Stimulated activated CD8-positive, alpha-beta memory T cell treated with anti-CD3 and anti-CD28 coated beads, Interleukin-7, amount 100 ng/mL, for 1 hour (primary cell): ENCODE data around the gene COBL.

Experiments
- DNase-seq, 2 donors: peaks; one replicate each; pipeline ENCODE4 v3.0.0-alpha.2; 2020; ENCODE audit warnings: low read depth in 2 of 2

Gene COBL

DNA sequence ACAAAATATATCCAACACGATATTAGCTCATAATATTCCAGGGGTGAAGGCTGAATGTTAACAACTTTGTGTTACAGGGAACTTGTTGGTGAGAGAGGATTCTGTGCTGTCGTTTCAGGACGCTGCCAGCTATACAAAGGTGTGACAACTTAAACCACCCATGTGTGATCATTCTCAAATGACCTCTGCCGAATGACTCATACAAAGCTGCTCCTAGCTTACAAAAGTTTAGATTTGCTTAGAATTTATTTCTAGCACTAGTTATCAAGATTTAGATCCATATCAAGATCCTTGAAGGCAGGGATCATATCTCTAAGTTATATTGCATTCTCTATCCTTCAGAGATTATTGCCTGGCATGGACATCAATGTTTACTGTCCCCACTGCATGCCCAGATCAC is 65.3 kb downstream of the COBL start:
- no peak for DNase-seq

DNA sequence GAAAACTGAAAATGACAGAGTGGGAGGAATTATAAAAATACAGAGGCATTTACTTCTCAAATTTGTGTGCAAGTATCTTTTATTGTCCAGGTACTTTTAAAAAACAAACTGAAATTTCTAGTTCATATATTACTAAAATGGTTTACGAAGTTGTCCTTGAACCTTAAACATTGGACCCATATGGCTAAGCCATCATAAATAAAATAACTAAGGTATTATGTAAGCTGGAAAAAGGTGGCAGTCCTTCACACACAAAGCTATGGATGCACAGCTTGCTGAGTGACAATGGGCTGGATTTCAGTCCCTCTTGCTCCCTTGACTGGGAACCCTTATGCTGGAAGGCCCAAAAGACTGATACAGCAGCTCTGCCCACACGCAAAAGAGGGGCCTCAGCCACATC is 66.1 kb downstream of the COBL start:
- no peak for DNase-seq

GRCh38 chr7:51249991-51250390 is 66.6 kb downstream of the COBL start:
- no peak for DNase-seq

GRCh38 chr7:51249187-51249945 is 67.2 kb downstream of the COBL start:
- DNase-seq, result no peak

- DNase-seq, result no peak
These were observed 70.1 kb downstream of the COBL start for GRCh38 chr7:51246258-51247245.

GRCh38 chr7:51244885-51245284 is 71.7 kb downstream of the COBL start:
- no peak for DNase-seq

DNA sequence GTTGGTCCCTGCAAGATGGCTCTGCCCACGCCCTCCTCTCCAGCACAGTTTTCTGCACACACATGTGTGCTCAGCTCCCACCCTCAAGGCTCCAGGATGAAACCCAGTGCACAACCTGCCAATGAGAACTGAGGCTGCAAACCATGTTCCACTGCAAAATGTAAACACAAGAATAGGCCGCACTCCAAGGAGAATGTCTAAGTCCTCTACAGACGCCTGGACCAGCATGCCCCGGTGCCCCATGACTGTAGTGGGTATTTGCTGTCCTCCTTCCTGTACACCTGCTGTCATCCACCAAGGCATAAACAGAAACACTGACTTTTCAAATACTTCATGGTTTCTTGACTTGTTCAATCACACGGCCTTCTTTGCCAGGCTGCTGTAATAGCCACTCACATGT is 72.6 kb downstream of the COBL start:
- no peak for DNase-seq

DNA sequence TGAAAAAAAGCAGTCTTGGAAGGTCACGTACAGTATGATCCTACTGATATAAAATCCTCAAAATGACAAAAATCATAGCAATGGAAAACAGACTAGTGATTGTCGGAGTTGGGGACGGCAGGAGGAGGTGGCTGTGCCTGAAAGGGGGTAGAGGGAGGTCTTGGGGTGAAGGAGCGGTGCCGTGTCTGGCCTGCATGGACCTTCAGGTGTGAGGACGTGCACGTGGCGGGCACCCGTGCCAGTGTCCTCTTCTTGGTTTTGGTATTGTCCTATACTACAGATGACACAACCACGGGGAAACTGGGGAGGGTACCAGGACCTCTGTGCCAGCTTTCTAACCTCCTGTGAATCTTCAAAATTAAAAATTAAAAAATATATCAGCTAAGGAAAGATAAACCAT is 73.0 kb downstream of the COBL start:
- no peak for DNase-seq

- no peak for DNase-seq
These were observed 73.6 kb downstream of the COBL start for GRCh38 chr7:51242881-51243518.

DNA sequence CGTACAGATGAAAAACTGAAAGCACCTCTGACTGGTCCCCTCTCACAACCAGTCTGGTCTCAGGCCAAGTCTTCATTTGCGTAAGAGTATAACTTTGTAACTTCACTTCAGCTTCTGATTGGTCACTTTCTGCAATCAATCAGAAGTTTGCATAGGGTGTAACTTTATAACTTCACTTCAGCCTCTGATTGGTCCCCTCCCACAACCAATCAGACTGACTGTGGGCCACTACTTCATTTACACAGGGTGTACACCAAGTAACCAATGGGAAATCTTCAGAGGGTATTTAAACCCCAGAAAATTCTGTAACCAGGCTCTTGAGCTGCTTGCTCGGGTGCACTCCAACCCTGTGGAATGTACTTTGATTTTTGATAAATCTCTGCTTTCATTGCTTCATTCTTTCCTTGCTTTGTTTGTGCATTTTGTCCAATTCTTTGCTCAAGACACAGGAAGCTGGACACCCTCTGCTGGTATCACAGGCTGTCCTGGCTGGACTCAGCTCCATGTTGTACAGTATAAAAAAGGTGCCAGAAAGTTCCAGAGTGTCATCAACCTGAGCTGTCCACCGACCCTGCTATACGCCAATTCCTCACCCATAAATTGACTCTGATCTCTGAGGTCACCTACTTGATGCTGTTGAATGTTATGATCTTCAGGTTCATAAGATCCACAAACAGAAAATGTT is 74.5 kb downstream of the COBL start:
- DNase-seq, result no peak

GRCh38 chr7:51240868-51241267 is 75.7 kb downstream of the COBL start:
- DNase-seq, result no peak

- no peak for DNase-seq
These were observed 76.9 kb downstream of the COBL start for GRCh38 chr7:51239691-51240090.

DNA sequence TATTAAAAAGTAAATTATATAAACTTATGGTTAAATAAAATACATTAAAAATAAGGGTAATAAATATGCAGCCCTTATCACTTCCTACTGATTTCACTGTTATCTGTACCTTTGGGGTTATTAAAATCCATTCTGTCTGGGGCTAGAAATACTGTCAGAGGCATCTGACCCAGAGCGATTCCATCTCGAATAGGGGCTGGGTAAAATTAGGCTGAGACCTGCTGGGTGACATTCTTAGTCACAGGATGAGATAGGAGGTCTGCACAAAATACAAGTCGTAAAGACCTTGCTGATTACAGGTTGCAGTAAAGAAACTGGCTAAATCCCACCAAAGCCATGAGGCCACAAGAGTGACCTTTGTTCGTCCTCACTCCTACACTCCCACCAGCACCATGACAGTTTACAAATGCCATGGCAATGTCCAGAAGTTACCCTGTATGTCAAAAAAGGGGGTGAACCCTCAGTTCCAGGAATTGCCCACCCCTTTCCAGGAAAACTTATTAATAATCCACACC is 77.6 kb downstream of the COBL start:
- no peak for DNase-seq

DNA sequence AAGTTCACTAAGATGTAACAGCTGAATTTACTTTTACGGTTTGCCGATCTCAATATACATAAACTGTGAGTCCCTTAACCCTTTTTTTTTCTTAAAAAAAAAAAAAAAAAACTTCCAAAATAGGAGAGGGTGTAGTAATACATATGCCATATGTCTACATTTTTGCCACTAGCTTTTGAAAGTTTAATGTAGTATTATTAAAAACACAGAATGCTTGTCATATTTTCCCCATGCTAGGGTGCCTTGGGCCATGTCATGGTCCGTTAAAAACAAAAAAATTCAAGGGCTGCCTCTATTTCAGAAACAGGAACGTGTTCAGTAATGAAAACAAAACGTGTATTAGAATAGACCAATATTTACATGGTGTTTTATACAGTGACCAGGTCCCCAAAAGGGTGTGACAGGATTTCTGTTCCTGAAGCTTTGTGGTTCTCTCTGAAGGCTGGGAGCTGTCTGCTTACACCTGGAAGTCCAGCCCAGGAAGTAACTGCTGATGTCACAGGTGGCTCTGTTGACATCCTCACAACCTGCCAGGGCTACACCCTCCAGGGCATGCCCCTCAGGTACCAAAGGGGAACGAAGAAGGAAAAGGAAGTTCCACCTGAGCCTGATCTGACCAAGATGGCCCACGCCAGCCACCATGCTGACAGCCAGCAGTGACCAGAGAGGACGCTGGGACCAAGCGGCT is 79.0 kb downstream of the COBL start:
- no peak for DNase-seq

DNA sequence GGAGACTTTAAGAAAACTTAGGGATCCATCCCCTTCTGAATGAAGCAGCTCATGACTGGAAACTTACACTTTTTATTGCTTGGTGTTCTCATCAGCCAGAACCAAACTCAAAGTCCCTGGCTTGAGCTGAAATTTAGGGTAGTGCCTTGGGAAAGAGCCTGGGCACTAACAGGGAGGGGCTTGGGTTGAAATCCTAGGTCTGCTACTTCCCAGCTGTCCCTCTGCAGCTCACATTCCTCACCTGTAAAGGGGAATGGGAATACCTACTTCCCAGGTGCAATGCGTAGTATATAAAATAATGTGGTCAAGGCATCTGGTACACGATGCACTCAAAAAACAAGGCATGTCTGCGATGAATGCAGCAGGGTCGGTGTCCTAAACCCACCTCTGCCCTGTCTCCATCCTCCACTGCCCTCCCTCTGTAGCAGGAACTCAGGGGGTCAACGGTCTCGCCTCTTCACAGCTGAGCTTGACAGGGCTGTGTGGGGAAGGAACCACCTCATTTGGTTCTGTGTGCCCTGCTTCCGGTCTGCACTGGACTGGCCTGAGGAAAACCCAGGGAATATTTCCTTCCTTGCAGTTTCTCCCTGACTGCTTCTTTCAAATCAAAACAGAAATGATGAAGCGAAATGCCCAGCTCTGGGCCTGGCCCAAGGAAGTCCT is 80.0 kb downstream of the COBL start:
- no peak for DNase-seq

DNA sequence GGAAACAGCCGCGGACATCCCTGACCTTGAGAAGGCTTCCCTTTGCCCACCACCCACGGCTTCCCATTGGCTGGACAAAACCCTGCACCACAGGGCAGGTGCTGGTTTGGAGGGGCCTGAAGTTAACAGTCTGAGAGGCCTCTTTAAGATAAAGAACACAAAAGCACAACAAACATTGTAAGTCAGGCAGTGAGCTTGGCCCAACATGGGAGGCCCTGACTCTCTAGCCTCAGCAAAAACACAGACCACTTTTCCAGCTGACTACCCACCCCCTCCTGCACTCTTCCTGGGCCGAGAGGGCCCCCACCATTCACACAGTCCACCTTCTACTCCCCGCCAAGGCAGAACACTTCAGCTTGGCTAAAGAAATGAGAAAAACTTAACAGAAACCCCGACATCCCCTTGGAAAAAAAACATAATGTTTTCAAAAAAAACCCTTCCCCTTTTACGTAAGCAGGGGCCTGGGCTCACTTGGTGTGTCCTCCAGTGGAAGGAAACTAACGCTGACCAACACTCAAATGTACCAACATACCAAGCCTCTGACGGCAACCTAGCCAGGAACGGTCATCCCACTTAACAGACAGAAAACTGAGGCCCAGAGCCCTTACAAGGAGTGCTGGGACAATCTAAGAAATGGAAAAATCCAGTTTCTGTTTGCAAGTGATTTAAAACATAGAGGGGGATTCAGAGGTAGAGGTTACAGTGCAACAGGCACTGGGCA is 80.9 kb downstream of the COBL start:
- no peak for DNase-seq

DNA sequence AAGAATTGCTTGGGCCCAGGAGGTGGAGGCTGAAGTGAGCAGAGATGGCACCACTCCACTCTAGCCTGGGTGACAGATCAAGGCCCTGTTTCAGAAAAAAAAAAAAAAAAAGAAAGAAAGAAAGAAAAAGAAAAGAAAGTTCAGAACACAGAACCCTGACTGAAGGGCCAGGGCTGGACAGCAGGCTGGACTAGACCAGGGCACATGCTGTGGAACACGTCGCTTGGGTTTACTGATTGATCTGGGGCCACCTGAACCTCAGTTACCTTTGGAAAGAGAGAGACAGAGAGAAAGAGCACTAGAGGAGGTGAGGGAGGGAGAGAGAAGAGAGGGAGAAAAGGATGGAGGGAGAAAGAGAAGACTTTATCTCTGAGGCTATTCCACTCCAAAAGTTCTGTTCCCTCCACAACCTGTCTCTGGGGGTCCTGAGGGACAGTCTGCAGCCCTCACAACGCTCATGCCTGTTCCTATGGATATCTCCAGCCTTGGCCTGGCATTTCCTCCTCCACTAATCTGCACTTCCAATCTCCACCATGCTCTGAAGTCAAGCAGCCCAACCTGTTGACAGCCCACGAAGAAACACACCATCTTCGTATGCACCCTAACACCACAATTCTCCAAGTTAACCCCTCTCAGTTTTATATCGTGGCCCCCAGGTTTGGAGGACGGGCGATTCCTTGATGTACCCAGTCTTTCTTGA is 81.8 kb downstream of the COBL start:
- no peak for DNase-seq

- DNase-seq, result no peak
These were observed 82.5 kb downstream of the COBL start for GRCh38 chr7:51234139-51234538.

- no peak for DNase-seq
These were observed 83.2 kb downstream of the COBL start for GRCh38 chr7:51233374-51233773.
